Mesodermal cell (in vitro differentiated cells): Measurements from ENCODE around the gene SLAMF8. TPM values are rescaled to one million over a fixed set of nuclear protein-coding genes. Genes with fewer than 3 reads are reported as not detected.
A peak's percentile ranks its signal among the peaks of the same experiment; 100 is the strongest.

Source experiments
- H3K27ac ChIP-seq: 2 replicates; pipeline ENCODE4 v1.7.0; 2013; ENCODE audit warnings: mild to moderate bottlenecking, low read depth, low read length, moderate library complexity; ENCODE audit not compliant: severe bottlenecking
- H3K36me3 ChIP-seq: 2 replicates; pipeline ENCODE4 v1.7.1; 2013; ENCODE audit warnings: mild to moderate bottlenecking, low read length, moderate library complexity; ENCODE audit not compliant: control insufficient read depth, insufficient read depth
- H3K4me1 ChIP-seq: one replicate; pipeline ENCODE4 v1.7.1; 2013; ENCODE audit warnings: mild to moderate bottlenecking, low read length; ENCODE audit not compliant: insufficient read depth, control insufficient read depth, poor library complexity, severe bottlenecking
- H3K4me3 ChIP-seq: 2 replicates; pipeline ENCODE4 v1.7.0; 2013; ENCODE audit warnings: low read length, control low read depth, mild to moderate bottlenecking; ENCODE audit not compliant: insufficient read depth, poor library complexity, severe bottlenecking; ENCODE audit errors: extremely low read depth
- H3K9me3 ChIP-seq: 2 replicates; pipeline ENCODE4 v1.7.1; 2013; ENCODE audit warnings: mild to moderate bottlenecking, low read length, moderate library complexity; ENCODE audit not compliant: control insufficient read depth
- WGBS, 2 experiments: methylation state at CpG; one replicate each; pipeline ENCODE4 v1.1.5; 2013; ENCODE audit warnings: missing lambda C conversion rate in 2 of 2; ENCODE audit not compliant: insufficient coverage in 2 of 2; 5-methylcytosine and 5-hydroxymethylcytosine counted together
- polyA plus RNA-seq, 2 experiments: library from polyadenylated mRNA; stranded (reverse); fragments of 50-300 nt; gene quantifications; one replicate each; pipeline ENCODE4 v1.2.3, GENCODE V29; 2013

Gene SLAMF8
- not detected for polyA plus RNA-seq (2013, experiment 1 of 2)
- not detected for polyA plus RNA-seq (2013, experiment 2 of 2)

GRCh38 chr1:159826441-159827101 is at the start of gene SLAMF8:
SLAMF8 (plus strand) TSS chr1:159826873; CDS start chr1:159826899, 26 bp downstream.
- Histone ChIP-seq H3K9me3 (no peaks in the 10 kb centered on the region), H3K4me3 (no peak within 1 kb of the TSS), H3K4me1 (peaks cover 18% of the 10 kb centered on the region), H3K27ac (no peak within 1 kb of the TSS), H3K36me3 (no peaks in the 10 kb centered on the region)
- WGBS, 2 experiments, result 85 to 89% methylated on average over 11 of the region's 11 CpGs

- Histone ChIP-seq H3K4me3 (no peak overlapping the region), H3K27ac (no peak overlapping the region), H3K4me1 (no peaks in the 10 kb centered on the region), H3K36me3 (no peaks in the 10 kb centered on the region), H3K9me3 (no peaks in the 10 kb centered on the region)
- WGBS, 2 experiments, result 81 to 88% methylated on average over 2 of the region's 4 CpGs
Observed at GRCh38 chr1:159778266-159778665, 48.4 kb upstream of the SLAMF8 start.

DNA sequence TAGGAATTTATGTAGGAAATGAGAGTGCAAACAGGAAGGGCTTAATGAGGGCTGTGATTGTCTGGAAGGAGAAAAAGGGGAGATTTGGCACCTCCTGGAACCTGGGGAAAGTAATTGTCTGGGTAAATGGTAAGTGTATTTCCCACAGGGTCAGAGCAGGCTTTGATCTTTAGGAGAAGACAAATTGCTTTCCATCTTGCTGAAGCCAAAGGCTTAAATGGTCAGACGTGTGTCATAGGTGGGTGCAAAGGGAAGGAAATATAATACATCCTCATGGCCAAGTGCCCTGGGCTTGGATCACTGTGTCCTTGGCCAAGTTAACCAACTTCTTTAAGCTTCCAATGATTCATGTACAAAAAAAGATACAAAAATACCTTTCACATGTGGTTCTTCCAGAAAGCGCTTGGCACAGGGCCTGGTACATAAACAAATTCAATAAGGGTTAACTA is 47.2 kb upstream of the SLAMF8 start:
- no peaks in the 10 kb centered on the region for H3K36me3 ChIP-seq
- no peak overlapping the region for H3K4me3 ChIP-seq
- H3K27ac ChIP-seq, result no peak overlapping the region
- peaks cover 8% of the 10 kb centered on the region for H3K4me1 ChIP-seq
- WGBS, 2 experiments, result no CpG with 5 or more reads among the region's 2 CpGs
- no peaks in the 10 kb centered on the region for H3K9me3 ChIP-seq

- WGBS, 2 experiments, result 72 to 80% methylated on average over 38 to 63 of the region's 88 CpGs
Observed at GRCh38 chr1:159780583-159781582, 45.8 kb upstream of the SLAMF8 start, which contains the start of gene DUSP23. DUSP23 (plus strand) TSS chr1:159780962; CDS start chr1:159781101, 139 bp downstream.

DNA sequence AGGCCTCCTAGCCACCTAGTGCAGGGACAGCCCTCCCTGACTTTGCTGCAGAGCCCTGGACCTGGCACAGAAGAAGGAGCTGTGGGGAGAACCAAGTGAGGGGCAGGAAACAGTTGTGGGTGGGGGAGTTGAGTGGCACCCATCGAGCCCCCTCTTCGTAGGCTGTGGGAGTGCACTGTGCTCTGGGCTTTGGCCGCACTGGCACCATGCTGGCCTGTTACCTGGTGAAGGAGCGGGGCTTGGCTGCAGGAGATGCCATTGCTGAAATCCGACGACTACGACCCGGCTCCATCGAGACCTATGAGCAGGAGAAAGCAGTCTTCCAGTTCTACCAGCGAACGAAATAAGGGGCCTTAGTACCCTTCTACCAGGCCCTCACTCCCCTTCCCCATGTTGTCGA is 44.7 kb upstream of the SLAMF8 start:
- no peaks in the 10 kb centered on the region for H3K9me3 ChIP-seq
- 94 to 95% methylated on average over 7 to 11 of the region's 12 CpGs for WGBS, 2 experiments
- H3K27ac ChIP-seq, result no peak overlapping the region
- H3K36me3 ChIP-seq, result no peaks in the 10 kb centered on the region
- no peak overlapping the region for H3K4me3 ChIP-seq
- peaks cover 8% of the 10 kb centered on the region for H3K4me1 ChIP-seq

More at GRCh38 chr1:159780583-159781582, 45.8 kb upstream of the SLAMF8 start, which contains the start of gene DUSP23:
- H3K36me3 ChIP-seq, result no peaks in the 10 kb centered on the region
- peaks cover 8% of the 10 kb centered on the region for H3K4me1 ChIP-seq
- no peaks in the 10 kb centered on the region for H3K9me3 ChIP-seq
- no peak within 1 kb of the TSS for H3K27ac ChIP-seq
- H3K4me3 ChIP-seq, result peak within 1 kb of the TSS; percentile 33

DNA sequence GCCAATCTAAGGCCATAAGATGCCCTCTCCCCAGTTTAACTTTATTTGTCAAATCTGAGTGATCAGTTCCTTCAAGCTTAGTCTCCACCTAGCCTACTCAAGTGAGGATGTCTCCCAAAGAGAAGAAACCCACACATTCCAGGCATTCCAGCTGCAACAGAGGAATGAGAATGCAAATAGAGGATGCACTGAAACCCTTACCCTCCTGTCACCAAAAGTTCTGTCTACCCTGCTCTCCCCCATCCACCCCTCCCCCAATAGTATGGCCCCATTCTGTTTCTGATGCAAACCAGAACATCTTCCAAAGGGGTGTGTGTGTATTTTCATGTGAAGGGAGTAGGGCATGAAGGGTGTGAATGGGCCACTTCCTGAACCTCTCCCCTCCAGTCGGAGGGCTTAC is 42.9 kb upstream of the SLAMF8 start:
- Histone ChIP-seq H3K27ac (no peak overlapping the region), H3K4me1 (peaks cover 8% of the 10 kb centered on the region), H3K36me3 (no peaks in the 10 kb centered on the region), H3K4me3 (no peak overlapping the region), H3K9me3 (no peaks in the 10 kb centered on the region)
- WGBS, 2 experiments, result no CpG with 5 or more reads among the region's 1 CpG

DNA sequence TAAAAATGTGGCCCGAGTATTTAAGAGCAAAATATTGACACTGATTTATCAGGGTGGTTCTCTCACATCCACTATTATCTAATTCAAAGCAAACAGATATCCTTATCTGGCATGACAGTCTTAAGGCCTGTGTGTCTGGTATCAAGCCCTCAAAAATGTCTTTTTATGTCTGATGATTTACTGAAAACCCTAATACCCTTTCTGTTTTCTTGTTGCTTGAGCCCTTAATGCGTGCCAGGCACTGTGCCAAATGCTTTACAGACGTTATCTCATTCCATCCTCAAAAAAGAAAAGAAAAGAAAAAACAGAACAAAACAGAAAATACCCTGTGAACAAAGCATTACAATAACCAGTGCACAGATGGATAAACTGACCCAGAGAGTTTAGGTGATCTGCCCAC is 40.2 kb upstream of the SLAMF8 start:
- no peaks in the 10 kb centered on the region for H3K36me3 ChIP-seq
- WGBS, 2 experiments, result 76% methylated on average over 2 of the region's 3 CpGs; no CpG with 5 or more reads in 1 of the 2 experiments
- peaks cover 8% of the 10 kb centered on the region for H3K4me1 ChIP-seq
- H3K4me3 ChIP-seq, result no peak overlapping the region
- no peaks in the 10 kb centered on the region for H3K9me3 ChIP-seq
- H3K27ac ChIP-seq, result no peak overlapping the region

DNA sequence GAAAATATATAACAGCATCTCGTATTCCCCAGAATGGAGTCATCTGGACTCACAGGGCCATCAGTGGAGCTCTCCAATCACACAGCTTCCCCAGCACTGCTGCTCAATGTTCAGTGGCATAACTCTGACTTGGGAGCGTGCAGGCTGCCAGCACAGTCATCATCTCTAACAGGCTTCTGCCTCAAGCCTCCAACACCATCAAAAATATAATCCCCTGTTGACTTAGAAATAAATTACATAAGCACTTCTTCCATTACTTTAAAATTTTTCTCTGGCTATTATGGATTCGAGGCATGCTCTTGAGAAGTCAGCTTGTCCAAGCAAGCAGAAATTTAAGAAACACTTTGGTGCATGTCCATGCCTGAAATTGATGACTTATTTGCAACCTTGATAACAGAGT is 39.7 kb upstream of the SLAMF8 start:
- H3K27ac ChIP-seq, result no peak overlapping the region
- no peaks in the 10 kb centered on the region for H3K9me3 ChIP-seq
- no peaks in the 10 kb centered on the region for H3K36me3 ChIP-seq
- 83 to 95% methylated on average over 2 to 3 of the region's 3 CpGs for WGBS, 2 experiments
- H3K4me1 ChIP-seq, result peaks cover 8% of the 10 kb centered on the region
- H3K4me3 ChIP-seq, result no peak overlapping the region

- H3K36me3 ChIP-seq, result no peaks in the 10 kb centered on the region
- no peak overlapping the region for H3K4me3 ChIP-seq
- no peak overlapping the region for H3K27ac ChIP-seq
- WGBS, 2 experiments, result 4 to 6% methylated on average over 2 of the region's 2 CpGs
- H3K9me3 ChIP-seq, result no peaks in the 10 kb centered on the region
- peaks cover 2% of the 10 kb centered on the region for H3K4me1 ChIP-seq
Observed at GRCh38 chr1:159790237-159790917, 36.3 kb upstream of the SLAMF8 start.

- WGBS, 2 experiments, result 74 to 88% methylated on average over 3 of the region's 3 CpGs
- peaks cover 2% of the 10 kb centered on the region for H3K4me1 ChIP-seq
- no peak overlapping the region for H3K27ac ChIP-seq
- H3K4me3 ChIP-seq, result no peak overlapping the region
- no peaks in the 10 kb centered on the region for H3K9me3 ChIP-seq
- H3K36me3 ChIP-seq, result no peaks in the 10 kb centered on the region
Observed at GRCh38 chr1:159791031-159791430, 35.6 kb upstream of the SLAMF8 start.
